B cell (primary cell): ENCODE data around the gene RDH5.

Experiments
- CTCF ChIP-seq: fragments of 200-600 bp; IDR thresholded peaks from one replicate; pipeline ENCODE4 v1.8.0; 2022; ENCODE audit warnings: antibody characterized with exemption, mild to moderate bottlenecking
- EZH2 ChIP-seq: IDR thresholded peaks from 2 replicates; pipeline ENCODE4 v1.6.1; 2012; ENCODE audit warnings: borderline replicate concordance, low read depth, mild to moderate bottlenecking, moderate library complexity, low read length; ENCODE audit not compliant: insufficient read depth, poor library complexity, severe bottlenecking

GRCh38 chr12:55733858-55734257, 13.7 kb downstream of the RDH5 start:
- TF ChIP-seq CTCF (no peak), EZH2 (no peak)
